Endothelial cell of umbilical vein (primary cell): ENCODE results near the gene MRPL34. TPM values are rescaled to one million over a fixed set of nuclear protein-coding genes. Genes with fewer than 3 reads are reported as not detected.

Experiments used
- BruUV-seq: library from RNA; stranded (reverse); fragments of 400-500 nt; replicated peaks from 2 replicates; lab custom pipeline; 2021; lab: Mats Ljungman, UMichigan
- CTCF ChIA-PET: fragments of 300-600, 350-600 bp; sonication (Branson Sonifier 250); formaldehyde crosslinking; loops from one replicate; lab custom pipeline; 2021; ENCODE audit warnings: antibody characterized with exemption, inconsistent platforms; lab: Charles Lee
- POLR2A ChIA-PET: fragments of 300-600, 350-600 bp; sonication (Branson Sonifier 250); formaldehyde crosslinking; loops from one replicate; lab custom pipeline; 2021; ENCODE audit warnings: antibody characterized with exemption, inconsistent platforms; lab: Charles Lee
- DNase-seq: peaks from one replicate; pipeline ENCODE4 v3.0.0-alpha.2; 2011; ENCODE audit warnings: low read depth, low spot score
- FAIRE-seq: peaks from 2 replicates; lab custom pipeline; 2011; peaks lifted over from hg19 to GRCh38; lab: Jason Lieb, UNC
- H2AFZ ChIP-seq: 2 replicates; pipeline ENCODE4 v1.6.0; 2012; ENCODE audit warnings: low read depth, low read length, control low read depth, inconsistent platforms
- H3K27ac ChIP-seq: 2 replicates; pipeline ENCODE4 v1.5.1; 2011; ENCODE audit warnings: low read depth, mild to moderate bottlenecking, control low read depth, low read length, moderate library complexity; ENCODE audit not compliant: insufficient read depth
- H3K27me3 ChIP-seq, 2 experiments: 2 replicates each; pipeline versions ENCODE4 v1.6.0 to v1.6.1; 2011; ENCODE audit warnings: low read length in 2 of 2, mixed read lengths in 1 of 2; ENCODE audit not compliant: control insufficient read depth in 2 of 2, insufficient read depth in 2 of 2
- H3K36me3 ChIP-seq, 2 experiments: 2 replicates in 1 of 2; 3 replicates in 1 of 2; pipeline ENCODE4 v1.5.1; 2011; ENCODE audit warnings: low read length in 2 of 2, mild to moderate bottlenecking in 1 of 2, moderate library complexity in 1 of 2; ENCODE audit not compliant: control insufficient read depth in 2 of 2, insufficient read depth in 2 of 2; ENCODE audit errors: extremely low read depth in 1 of 2
- H3K4me1 ChIP-seq: 3 replicates; pipeline ENCODE4 v1.5.1; 2011; ENCODE audit warnings: mild to moderate bottlenecking, low read length; ENCODE audit not compliant: control insufficient read depth, insufficient read depth; ENCODE audit errors: extremely low read depth
- H3K4me2 ChIP-seq: 2 replicates; pipeline ENCODE4 v1.6.1; 2011; ENCODE audit warnings: low read length, control low read depth, mixed read lengths; ENCODE audit not compliant: insufficient read depth
- H3K4me3 ChIP-seq, 3 experiments: fragments of 200-600 bp in 1 of 3; sonication (generic), shearing (Covaris generic) in 1 of 3; replicated peaks in 1 of 3; 2 replicates each; pipeline ENCODE4 v1.5.1; 2011 to 2016; ENCODE audit warnings: control low read depth in 3 of 3, low read length in 3 of 3, mild to moderate bottlenecking in 2 of 3, inconsistent platforms in 1 of 3, low read depth in 1 of 3, moderate library complexity in 1 of 3; ENCODE audit not compliant: insufficient read depth in 1 of 3
- H3K79me2 ChIP-seq: 2 replicates; pipeline ENCODE4 v1.6.0; 2012; ENCODE audit warnings: low read length, inconsistent platforms; ENCODE audit not compliant: control insufficient read depth, insufficient read depth
- H3K9ac ChIP-seq: replicated peaks from 2 replicates; pipeline ENCODE3; 2011; ENCODE audit warnings: low read length, control low read depth; ENCODE audit not compliant: insufficient read depth; ENCODE audit errors: extremely low read depth
- H3K9me1 ChIP-seq: replicated peaks from 3 replicates; pipeline ENCODE4 v1.6.0; 2011; ENCODE audit warnings: mild to moderate bottlenecking, low read length; ENCODE audit not compliant: control insufficient read depth, insufficient read depth; ENCODE audit errors: extremely low read depth
- H3K9me3 ChIP-seq: replicated peaks from 2 replicates; pipeline ENCODE4 v1.5.1; 2012; ENCODE audit warnings: low read length, inconsistent platforms; ENCODE audit not compliant: control insufficient read depth, insufficient read depth
- H4K20me1 ChIP-seq: replicated peaks from 2 replicates; pipeline ENCODE3; 2011; ENCODE audit warnings: mild to moderate bottlenecking, low read length; ENCODE audit not compliant: control insufficient read depth, insufficient read depth; ENCODE audit errors: extremely low read depth
- EZH2 ChIP-seq: IDR thresholded peaks from 2 replicates; pipeline ENCODE4 v1.6.1; 2012; ENCODE audit warnings: borderline replicate concordance, low read depth, mild to moderate bottlenecking, moderate library complexity, low read length, inconsistent platforms; ENCODE audit not compliant: severe bottlenecking
- FOS ChIP-seq: IDR thresholded peaks from 2 replicates; pipeline ENCODE4 v1.6.1; 2011; ENCODE audit warnings: mild to moderate bottlenecking, low read length, moderate library complexity, borderline replicate concordance; ENCODE audit not compliant: insufficient read depth
- GATA2 ChIP-seq: IDR thresholded peaks from 2 replicates; pipeline ENCODE4 v1.7.0; 2011; ENCODE audit warnings: low read depth, mild to moderate bottlenecking, moderate library complexity, mixed read lengths, low read length; ENCODE audit not compliant: insufficient read length, insufficient read depth
- JUN ChIP-seq: IDR thresholded peaks from 2 replicates; pipeline ENCODE4 v1.6.1; 2011; ENCODE audit warnings: borderline replicate concordance, low read depth; ENCODE audit not compliant: insufficient read length, insufficient read depth
- MYC ChIP-seq: IDR thresholded peaks from one replicate; pipeline ENCODE4 v1.6.1; 2011; ENCODE audit warnings: mild to moderate bottlenecking, low read depth, low read length
- POLR2A ChIP-seq: IDR thresholded peaks from 2 replicates; pipeline ENCODE4 v1.6.1; 2012; ENCODE audit warnings: low read depth, mild to moderate bottlenecking, control low read depth, low read length
- POLR2AphosphoS5 ChIP-seq: IDR thresholded peaks from 2 replicates; pipeline ENCODE4 v1.6.1; 2012; ENCODE audit warnings: low read depth, mild to moderate bottlenecking, control low read depth, low read length, moderate library complexity; ENCODE audit not compliant: insufficient read depth
- dilution Hi-C: fragments of 300-500 bp; cut with MboI; formaldehyde crosslinking; loops from one replicate; pipeline ENCODE4 v1.15.0; 2019; ENCODE audit warnings: low sequenced_read_pairs; ENCODE audit not compliant: extremely low pct_ligation_motif_present
- intact Hi-C: fragments of 100-400 bp; cut with micrococcal nuclease; formaldehyde crosslinking; loops from one replicate; pipeline ENCODE4 v1.10.0; 2022
- polyA plus RNA-seq, 4 experiments: library from polyadenylated mRNA; depleted of rRNA in 3 of 4; stranded (reverse) in 3 of 4; unstranded in 1 of 4; fragments of >200 nt; gene quantifications; 2 replicates each; pipeline versions ENCODE4 v1.2.1 to v1.2.3, GENCODE V29; 2011 to 2012; ENCODE audit warnings: missing spikeins in 1 of 4
- total RNA-seq: library from RNA; stranded (reverse); gene quantifications from 2 replicates; pipeline ENCODE4 v1.2.3, GENCODE V29; 2021
- TF ChIP-seq, protein P1 (sequence below): IDR thresholded peaks from 2 replicates; pipeline ENCODE4 v1.6.1; 2011; ENCODE audit not compliant: insufficient read depth, insufficient read length
- TF ChIP-seq, protein P2 (sequence below), 2 donors: IDR thresholded peaks; 1 replicate in 1 of 2; 2 replicates in 1 of 2; pipeline ENCODE4 v1.5.1; 2011; ENCODE audit warnings: low read length in 2 of 2, mild to moderate bottlenecking in 2 of 2, moderate library complexity in 2 of 2, control low read depth in 1 of 2, inconsistent platforms in 1 of 2, low read depth in 1 of 2; ENCODE audit not compliant: insufficient read depth in 1 of 2; ENCODE audit errors: extremely low read depth in 1 of 2

The MRPL34 gene
- total and polyA plus RNA-seq, 2 donors (not counting 3 experiments of a cell fraction or from before 2014, with no cell fraction given): 45.5 to 55.7 TPM

DNA sequence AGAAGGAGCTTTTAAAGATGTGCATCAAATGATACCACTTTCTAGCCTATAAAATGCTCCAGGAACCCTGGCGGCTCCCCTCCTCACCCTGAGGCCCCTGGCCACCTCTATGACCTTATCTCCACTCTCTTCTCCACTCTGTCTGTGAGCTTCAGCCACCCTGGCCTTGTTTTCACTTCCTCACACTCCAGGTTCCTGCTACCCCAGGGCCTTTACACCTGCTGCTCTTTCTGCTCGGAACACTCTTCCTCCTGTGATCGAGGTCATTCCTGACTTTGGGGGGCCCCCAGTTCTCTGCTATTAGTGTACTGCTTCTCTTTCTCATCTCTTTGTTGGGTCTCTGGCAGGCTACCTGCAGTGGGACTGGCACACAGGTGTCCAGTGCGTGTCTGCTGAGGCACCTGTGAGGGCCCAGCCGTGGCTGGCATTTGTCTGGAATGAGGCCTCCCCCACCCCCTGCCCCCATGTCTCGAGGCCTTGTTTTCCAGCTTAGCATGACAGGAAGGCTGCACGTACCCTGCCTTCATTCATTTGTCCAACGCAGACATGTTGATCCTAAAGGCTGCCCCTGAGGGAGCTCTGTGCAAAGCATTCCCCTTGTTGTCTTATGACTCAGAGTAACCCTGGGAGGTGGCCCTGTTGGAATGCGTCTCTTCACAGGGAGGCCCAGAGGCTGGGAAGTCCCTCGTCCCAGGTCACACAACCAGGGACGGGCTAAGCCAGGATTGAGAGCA is 6.0 kb downstream of the MRPL34 start:
- intact Hi-C loops: no loop called here
- Histone ChIP-seq H3K79me2 (peaks cover 34% of the 10 kb centered on the region), H3K27ac (no peak overlapping the region), H3K36me3 (peaks cover 6 to 23% of the 10 kb centered on the region in 2 experiments), H3K4me2 (no peak overlapping the region), H3K4me3 (no peak overlapping the region), H3K27me3 (no peaks in the 10 kb centered on the region), H3K4me1 (peaks cover 9% of the 10 kb centered on the region), H3K9me1 (no peaks in the 10 kb centered on the region), H3K9ac (no peak overlapping the region), H4K20me1 (no peaks in the 10 kb centered on the region), H3K9me3 (no peaks in the 10 kb centered on the region), H2AFZ (no peak overlapping the region)
- FAIRE-seq (no peak), DNase-seq (no peak)
- CTCF ChIA-PET: no interaction called here
- no TSS peak for BruUV-seq
- TF ChIP-seq GATA2 (no peak), JUN (no peak), POLR2A (no peak), MYC (no peak), POLR2AphosphoS5 (no peak), EZH2 (no peak), FOS (no peak)
- TF ChIP-seq, protein P1, sequence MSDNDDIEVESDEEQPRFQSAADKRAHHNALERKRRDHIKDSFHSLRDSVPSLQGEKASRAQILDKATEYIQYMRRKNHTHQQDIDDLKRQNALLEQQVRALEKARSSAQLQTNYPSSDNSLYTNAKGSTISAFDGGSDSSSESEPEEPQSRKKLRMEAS: no peak
- TF ChIP-seq, protein P2, sequence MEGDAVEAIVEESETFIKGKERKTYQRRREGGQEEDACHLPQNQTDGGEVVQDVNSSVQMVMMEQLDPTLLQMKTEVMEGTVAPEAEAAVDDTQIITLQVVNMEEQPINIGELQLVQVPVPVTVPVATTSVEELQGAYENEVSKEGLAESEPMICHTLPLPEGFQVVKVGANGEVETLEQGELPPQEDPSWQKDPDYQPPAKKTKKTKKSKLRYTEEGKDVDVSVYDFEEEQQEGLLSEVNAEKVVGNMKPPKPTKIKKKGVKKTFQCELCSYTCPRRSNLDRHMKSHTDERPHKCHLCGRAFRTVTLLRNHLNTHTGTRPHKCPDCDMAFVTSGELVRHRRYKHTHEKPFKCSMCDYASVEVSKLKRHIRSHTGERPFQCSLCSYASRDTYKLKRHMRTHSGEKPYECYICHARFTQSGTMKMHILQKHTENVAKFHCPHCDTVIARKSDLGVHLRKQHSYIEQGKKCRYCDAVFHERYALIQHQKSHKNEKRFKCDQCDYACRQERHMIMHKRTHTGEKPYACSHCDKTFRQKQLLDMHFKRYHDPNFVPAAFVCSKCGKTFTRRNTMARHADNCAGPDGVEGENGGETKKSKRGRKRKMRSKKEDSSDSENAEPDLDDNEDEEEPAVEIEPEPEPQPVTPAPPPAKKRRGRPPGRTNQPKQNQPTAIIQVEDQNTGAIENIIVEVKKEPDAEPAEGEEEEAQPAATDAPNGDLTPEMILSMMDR (IDR thresholded peaks at IDR 0.05; ENCODE audit: extremely low read depth in 1 of 2, insufficient read depth in 1 of 2, low read depth in 1 of 2, low read length in 2 of 2): no peak
- POLR2A ChIA-PET: no interaction called here
- dilution Hi-C loops: no loop called here
